GM12892 (cell line): ENCODE results near the gene XPNPEP2.

Experiments used
- POLR2A ChIP-seq: IDR thresholded peaks from 2 replicates; pipeline ENCODE4 v1.6.1; 2011; ENCODE audit warnings: low read depth, low read length, control low read depth
- POLR2AphosphoS5 ChIP-seq: IDR thresholded peaks from 2 replicates; pipeline ENCODE4 v1.6.1; 2011; ENCODE audit warnings: low read depth, low read length, control low read depth

DNA sequence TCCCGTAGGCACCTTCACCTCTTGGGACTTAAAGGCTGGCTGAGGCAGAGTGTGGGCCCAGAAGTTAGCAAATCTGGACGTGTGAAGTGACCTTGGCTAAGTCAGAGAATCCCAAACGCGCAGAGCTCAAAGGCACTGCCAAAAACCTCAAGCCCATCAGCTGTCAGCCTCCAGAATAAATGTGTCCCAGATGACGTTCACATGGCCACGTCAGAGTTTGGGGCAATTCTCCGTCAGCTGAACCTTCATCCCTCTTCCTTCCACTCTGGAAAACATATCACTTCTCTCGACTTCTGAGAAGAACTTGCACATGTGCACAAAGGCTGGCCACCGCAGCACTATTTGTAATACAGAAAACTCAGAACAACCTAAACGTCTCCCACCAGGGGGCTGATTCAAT, 48.3 kb upstream of the XPNPEP2 start:
- no peak for TF ChIP-seq POLR2AphosphoS5
- TF ChIP-seq POLR2A = no peak
